GM18520 (cell line): ENCODE measurements around the gene MRPS6.

Experiments
- ATAC-seq: cut with Tn5 transposase; IDR thresholded peaks from one replicate; pipeline ENCODE4 v1.9.1; 2021; ENCODE audit not compliant: unreplicated experiment

MRPS6 gene

GRCh38 chr21:34094949-34095348 lies 21.6 kb downstream of the MRPS6 start:
- no peak for ATAC-seq

- ATAC-seq = no peak
Observed at GRCh38 chr21:34097442-34097841, 24.1 kb downstream of the MRPS6 start.

GRCh38 chr21:34100337-34100736 lies 27.0 kb downstream of the MRPS6 start:
- no peak for ATAC-seq

- ATAC-seq = no peak
Observed at GRCh38 chr21:34100790-34101189, 27.4 kb downstream of the MRPS6 start.

- ATAC-seq = no peak
Observed at GRCh38 chr21:34105947-34106541, 32.7 kb downstream of the MRPS6 start.

GRCh38 chr21:34107606-34108005 lies 34.2 kb downstream of the MRPS6 start:
- no peak for ATAC-seq

- ATAC-seq = no peak
Observed at GRCh38 chr21:34109075-34109474, 35.7 kb downstream of the MRPS6 start.

GRCh38 chr21:34110594-34111202 lies 37.3 kb downstream of the MRPS6 start:
- ATAC-seq = no peak

GRCh38 chr21:34112316-34113033 lies 39.1 kb downstream of the MRPS6 start:
- ATAC-seq = no peak

GRCh38 chr21:34113842-34114241 lies 40.5 kb downstream of the MRPS6 start:
- ATAC-seq = no peak

- ATAC-seq = no peak
Observed at GRCh38 chr21:34115160-34115559, 41.8 kb downstream of the MRPS6 start.

- ATAC-seq = no peak
Observed at GRCh38 chr21:34116569-34116968, 43.2 kb downstream of the MRPS6 start.

- ATAC-seq = no peak
Observed at GRCh38 chr21:34120867-34121266, 47.5 kb downstream of the MRPS6 start.

- no peak for ATAC-seq
Observed at GRCh38 chr21:34122047-34122446, 48.7 kb downstream of the MRPS6 start.

- ATAC-seq = no peak
Observed at GRCh38 chr21:34123609-34124008, 50.2 kb downstream of the MRPS6 start.

GRCh38 chr21:34126269-34126668 lies 52.9 kb downstream of the MRPS6 start:
- ATAC-seq = no peak

GRCh38 chr21:34126691-34127090 lies 53.3 kb downstream of the MRPS6 start:
- no peak for ATAC-seq

- no peak for ATAC-seq
Observed at GRCh38 chr21:34128124-34128523, 54.7 kb downstream of the MRPS6 start.

- no peak for ATAC-seq
Observed at GRCh38 chr21:34128674-34129038, 55.3 kb downstream of the MRPS6 start.

GRCh38 chr21:34129039-34129891 lies 55.9 kb downstream of the MRPS6 start:
- no peak for ATAC-seq

GRCh38 chr21:34129901-34130715 lies 56.7 kb downstream of the MRPS6 start:
- no peak for ATAC-seq
